ENCODE measurements around the gene GAS7. TPM values are rescaled to one million over a fixed set of nuclear protein-coding genes. Genes with fewer than 3 reads are reported as not detected.
"Not testable (repeated sequence)": the region's sequence is repeated elsewhere in the genome, so short reads cannot be mapped to it uniquely, and the experiment has no call there.

Gene GAS7
- total RNA-seq, 1 donor: 8.6 TPM

DNA sequence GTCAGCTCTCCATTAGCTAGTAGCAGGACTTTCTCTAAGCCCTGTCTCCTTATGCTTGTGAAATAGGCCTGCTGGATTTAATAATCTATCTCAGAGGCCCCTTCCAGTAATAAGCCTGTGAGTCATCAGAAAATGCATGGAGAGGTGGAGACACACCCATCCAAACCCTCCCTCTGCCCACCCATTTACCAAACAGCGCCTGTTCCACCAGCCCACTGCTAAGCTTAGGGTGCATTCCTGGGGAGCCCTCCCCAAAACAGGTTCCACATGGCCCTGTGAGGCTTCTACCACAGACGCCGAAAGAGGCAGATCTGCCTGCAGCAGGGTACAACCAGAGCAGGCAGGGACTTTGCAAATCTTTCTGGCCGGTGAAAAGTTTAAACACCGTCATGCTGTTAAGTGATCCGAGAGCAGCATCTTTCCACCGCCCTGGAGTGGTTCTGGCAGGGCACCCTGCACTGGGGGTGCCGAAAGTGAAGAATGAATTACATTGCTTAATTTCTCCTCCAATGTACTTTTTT, 99.3 kb downstream of the GAS7 start:
- TF ChIP-seq, protein P1, sequence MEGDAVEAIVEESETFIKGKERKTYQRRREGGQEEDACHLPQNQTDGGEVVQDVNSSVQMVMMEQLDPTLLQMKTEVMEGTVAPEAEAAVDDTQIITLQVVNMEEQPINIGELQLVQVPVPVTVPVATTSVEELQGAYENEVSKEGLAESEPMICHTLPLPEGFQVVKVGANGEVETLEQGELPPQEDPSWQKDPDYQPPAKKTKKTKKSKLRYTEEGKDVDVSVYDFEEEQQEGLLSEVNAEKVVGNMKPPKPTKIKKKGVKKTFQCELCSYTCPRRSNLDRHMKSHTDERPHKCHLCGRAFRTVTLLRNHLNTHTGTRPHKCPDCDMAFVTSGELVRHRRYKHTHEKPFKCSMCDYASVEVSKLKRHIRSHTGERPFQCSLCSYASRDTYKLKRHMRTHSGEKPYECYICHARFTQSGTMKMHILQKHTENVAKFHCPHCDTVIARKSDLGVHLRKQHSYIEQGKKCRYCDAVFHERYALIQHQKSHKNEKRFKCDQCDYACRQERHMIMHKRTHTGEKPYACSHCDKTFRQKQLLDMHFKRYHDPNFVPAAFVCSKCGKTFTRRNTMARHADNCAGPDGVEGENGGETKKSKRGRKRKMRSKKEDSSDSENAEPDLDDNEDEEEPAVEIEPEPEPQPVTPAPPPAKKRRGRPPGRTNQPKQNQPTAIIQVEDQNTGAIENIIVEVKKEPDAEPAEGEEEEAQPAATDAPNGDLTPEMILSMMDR (IDR thresholded peaks at IDR 0.05; ENCODE audit: insufficient read depth, low read depth, low read length): no peak
- peak; percentile 91 for DNase-seq (ENCODE audit: low read depth)
- no peak overlapping the region for H3K4me3 ChIP-seq (ENCODE audit: low read depth, low read length)

DNA sequence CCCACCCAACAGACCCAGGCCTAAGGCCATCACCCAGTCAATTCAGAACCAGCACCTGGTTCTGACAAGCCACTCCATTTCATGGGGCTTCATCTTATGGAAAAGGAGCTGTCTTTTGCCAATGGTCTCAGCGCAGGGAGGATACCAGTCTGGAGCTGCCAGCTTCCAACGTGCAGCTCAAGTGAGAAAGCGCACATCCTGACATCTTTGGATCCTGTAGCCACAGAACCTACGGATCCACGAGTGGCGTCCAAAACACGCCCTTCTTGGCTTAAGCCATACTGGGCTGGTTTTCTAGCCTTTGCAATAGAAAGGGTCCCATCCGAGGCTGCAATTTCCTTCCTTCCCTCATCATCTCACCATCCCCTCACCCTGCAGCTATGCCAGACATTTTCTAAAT, 101.8 kb downstream of the GAS7 start:
- no peak overlapping the region for H3K4me3 ChIP-seq (ENCODE audit: low read depth, low read length)
- TF ChIP-seq, protein P1 (IDR thresholded peaks at IDR 0.05; ENCODE audit: insufficient read depth, low read depth, low read length): no peak
- DNase-seq (ENCODE audit: low read depth): no peak

DNA sequence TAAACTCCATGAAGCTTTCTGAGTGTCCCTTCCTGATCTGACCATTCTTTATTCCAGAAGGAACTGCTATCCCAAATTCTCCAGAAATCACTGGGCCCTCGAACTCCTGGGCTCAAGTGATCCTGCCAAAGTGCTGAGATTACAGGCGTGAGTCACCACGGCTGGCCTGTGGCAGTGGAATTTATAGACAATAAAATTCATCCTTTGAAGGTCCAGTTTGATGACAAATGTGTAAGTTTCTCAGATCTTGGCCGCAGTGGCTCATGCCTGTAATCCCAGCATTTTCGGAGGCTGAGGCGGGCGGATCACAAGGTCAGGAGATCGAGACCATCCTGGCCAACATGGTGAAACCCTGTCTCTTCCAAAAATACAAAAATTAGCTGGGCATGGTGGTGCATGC, 103.1 kb downstream of the GAS7 start:
- H3K4me3 ChIP-seq (ENCODE audit: low read depth, low read length): not testable (repeated sequence)
- DNase-seq (ENCODE audit: low read depth): peak; percentile 90

- H3K4me3 ChIP-seq (ENCODE audit: low read depth, low read length): no peak overlapping the region
- TF ChIP-seq, protein P1 (IDR thresholded peaks at IDR 0.05; ENCODE audit: insufficient read depth, low read depth, low read length): no peak
- DNase-seq (ENCODE audit: low read depth): peak; percentile 52
Observed at GRCh38 chr17:10094797-10095196, 103.6 kb downstream of the GAS7 start.

GRCh38 chr17:10092595-10092994, 105.8 kb downstream of the GAS7 start:
- no peak overlapping the region for H3K4me3 ChIP-seq (ENCODE audit: low read depth, low read length)
- no peak for DNase-seq (ENCODE audit: low read depth)
- TF ChIP-seq, protein P1 (IDR thresholded peaks at IDR 0.05; ENCODE audit: insufficient read depth, low read depth, low read length): no peak

GRCh38 chr17:10091046-10091445, 107.4 kb downstream of the GAS7 start:
- no peak overlapping the region for H3K4me3 ChIP-seq (ENCODE audit: low read depth, low read length)
- peak; percentile 72 for DNase-seq (ENCODE audit: low read depth)
- TF ChIP-seq, protein P1 (IDR thresholded peaks at IDR 0.05; ENCODE audit: insufficient read depth, low read depth, low read length): no peak

DNA sequence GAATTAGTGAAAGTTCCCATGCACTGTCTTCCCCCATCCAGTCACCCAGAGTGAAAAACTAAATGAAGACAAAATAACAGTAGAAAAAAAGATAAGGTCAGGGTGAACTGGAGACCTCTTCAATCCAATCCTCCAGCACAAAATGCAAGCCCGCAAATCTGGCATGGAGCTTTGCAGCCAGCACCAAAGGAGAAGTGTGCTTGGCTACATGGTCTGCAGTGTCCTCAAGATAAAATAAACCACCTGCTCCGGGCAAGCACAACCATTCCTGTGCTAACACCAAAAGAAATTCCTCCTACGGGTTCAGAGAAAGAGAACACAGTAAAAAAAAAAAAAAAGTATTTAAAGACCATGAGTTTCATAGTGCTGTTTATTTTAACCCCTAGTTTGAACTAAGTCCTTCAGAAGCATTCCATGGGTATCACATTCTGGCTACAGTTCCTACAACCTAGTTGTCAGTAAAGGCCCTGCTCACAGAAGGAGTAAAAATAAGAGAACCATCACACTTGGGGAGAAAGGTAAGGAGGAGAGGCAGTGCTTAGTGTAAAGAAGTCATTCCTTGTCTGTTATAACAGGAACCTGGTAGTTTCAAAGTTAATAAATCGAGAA, 109.1 kb downstream of the GAS7 start:
- DNase-seq (ENCODE audit: low read depth): peak; percentile 60

More for the DNA sequence above, 109.1 kb downstream of the GAS7 start:
- no peak overlapping the region for H3K4me3 ChIP-seq (ENCODE audit: low read depth, low read length)
- TF ChIP-seq, protein P1 (IDR thresholded peaks at IDR 0.05; ENCODE audit: insufficient read depth, low read depth, low read length): no peak
